Measurements from ENCODE around the gene TCEA2.
"Not testable (repeated sequence)": the region's sequence is repeated elsewhere in the genome, so short reads cannot be mapped to it uniquely, and the experiment has no call there.

TCEA2 gene

DNA sequence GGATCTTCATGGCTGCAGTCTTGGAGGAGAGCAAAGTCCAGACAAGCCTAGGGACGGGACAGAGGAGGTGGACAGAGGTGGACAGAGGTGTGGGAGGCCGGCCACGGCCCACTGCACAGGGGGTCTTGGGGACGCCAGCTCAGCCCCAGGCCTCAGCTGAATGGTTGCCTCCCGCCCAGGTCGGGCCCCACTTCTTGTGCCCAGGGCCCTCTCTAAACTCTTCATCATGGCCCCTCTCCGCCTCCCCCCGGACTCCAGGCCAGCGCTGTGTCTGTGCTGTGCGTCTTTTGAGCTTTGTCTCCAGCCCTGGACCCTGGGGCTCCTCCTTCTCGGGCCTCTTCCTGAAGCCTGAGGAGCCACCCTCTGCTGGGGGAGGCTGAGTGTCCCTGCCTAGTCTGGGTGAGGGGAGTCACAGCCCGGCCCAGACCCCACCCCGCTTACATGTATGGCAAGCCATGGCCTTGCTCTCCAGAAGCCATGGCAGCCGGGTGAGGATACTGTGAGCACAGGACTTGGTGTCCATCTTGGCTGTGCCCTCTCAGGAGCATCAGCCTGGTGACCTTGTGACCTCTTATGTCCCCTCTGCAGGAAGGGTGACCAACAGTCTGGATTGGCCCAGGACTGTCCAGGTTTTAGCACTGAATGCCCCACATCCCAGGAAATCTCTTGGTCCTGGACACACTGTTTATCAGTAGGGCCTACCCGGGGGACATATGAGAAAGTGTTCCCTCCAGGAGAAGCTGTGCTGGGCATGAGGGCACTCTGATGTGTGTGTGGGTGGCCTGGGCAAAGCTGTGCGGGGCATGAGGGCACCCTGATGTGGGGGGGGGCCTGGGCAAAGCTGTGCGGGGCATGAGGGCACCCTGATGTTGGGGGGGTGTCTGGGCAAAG, 53.8 kb downstream of the TCEA2 start:
- Histone ChIP-seq H3K4me3 (ENCODE audit: low read depth, low read length) (no peak overlapping the region), H3K9me3 (ENCODE audit: severe bottlenecking) (no peaks in the 10 kb centered on the region), H3K27me3 (ENCODE audit: insufficient read depth, low read depth, severe bottlenecking) (no peaks in the 10 kb centered on the region), H3K27ac (no peak overlapping the region), H3K36me3 (no peaks in the 10 kb centered on the region)
- DNase-seq, result no peak
- TF ChIP-seq, protein P1, sequence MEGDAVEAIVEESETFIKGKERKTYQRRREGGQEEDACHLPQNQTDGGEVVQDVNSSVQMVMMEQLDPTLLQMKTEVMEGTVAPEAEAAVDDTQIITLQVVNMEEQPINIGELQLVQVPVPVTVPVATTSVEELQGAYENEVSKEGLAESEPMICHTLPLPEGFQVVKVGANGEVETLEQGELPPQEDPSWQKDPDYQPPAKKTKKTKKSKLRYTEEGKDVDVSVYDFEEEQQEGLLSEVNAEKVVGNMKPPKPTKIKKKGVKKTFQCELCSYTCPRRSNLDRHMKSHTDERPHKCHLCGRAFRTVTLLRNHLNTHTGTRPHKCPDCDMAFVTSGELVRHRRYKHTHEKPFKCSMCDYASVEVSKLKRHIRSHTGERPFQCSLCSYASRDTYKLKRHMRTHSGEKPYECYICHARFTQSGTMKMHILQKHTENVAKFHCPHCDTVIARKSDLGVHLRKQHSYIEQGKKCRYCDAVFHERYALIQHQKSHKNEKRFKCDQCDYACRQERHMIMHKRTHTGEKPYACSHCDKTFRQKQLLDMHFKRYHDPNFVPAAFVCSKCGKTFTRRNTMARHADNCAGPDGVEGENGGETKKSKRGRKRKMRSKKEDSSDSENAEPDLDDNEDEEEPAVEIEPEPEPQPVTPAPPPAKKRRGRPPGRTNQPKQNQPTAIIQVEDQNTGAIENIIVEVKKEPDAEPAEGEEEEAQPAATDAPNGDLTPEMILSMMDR (IDR thresholded peaks at IDR 0.05; ENCODE audit: low read depth, low read length), result no peak

DNA sequence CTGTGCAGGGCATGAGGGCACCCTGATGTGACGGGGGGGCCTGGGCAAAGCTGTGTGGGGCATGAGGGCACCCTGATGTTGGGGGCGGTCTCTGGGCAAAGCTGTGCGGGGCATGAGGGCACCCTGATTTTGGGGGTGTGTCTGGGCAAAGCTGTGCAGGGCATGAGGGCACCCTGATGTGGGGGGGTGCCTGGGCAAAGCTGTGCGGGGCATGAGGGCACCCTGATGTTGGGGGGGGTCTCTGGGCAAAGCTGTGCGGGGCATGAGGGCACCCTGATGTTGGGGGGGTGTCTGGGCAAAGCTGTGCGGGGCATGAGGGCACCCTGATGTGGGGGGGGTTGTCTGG, 54.4 kb downstream of the TCEA2 start:
- H3K36me3 ChIP-seq; DNase-seq; H3K27me3 ChIP-seq (ENCODE audit: insufficient read depth, low read depth, severe bottlenecking); H3K4me3 ChIP-seq (ENCODE audit: low read depth, low read length); H3K27ac ChIP-seq; H3K9me3 ChIP-seq (ENCODE audit: severe bottlenecking): not testable (repeated sequence)

DNA sequence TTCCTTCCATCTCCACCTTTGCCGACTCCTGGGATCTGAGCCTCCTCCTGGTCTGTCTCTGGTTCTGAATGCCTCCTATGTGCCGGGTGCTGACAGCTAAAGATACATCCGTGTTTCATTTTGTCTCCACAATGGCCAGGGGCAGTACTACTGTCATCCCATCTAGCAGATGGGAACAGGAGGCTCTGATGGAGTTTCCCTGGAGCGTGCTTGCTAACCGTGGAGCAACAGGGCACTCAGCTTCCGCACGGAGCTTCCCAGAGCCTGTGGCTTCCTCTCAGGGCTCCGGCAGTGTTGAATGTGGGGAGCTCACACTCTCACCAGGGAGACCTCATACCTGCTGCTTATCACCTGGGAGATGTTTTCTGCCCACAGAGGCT, 56.3 kb downstream of the TCEA2 start:
- H3K36me3 ChIP-seq, result no peaks in the 10 kb centered on the region
- no peak overlapping the region for H3K4me3 ChIP-seq (ENCODE audit: low read depth, low read length)
- H3K27ac ChIP-seq, result no peak overlapping the region
- H3K9me3 ChIP-seq (ENCODE audit: severe bottlenecking), result no peaks in the 10 kb centered on the region
- TF ChIP-seq, protein P1 (IDR thresholded peaks at IDR 0.05; ENCODE audit: low read depth, low read length), result no peak
- DNase-seq, result no peak
- no peaks in the 10 kb centered on the region for H3K27me3 ChIP-seq (ENCODE audit: insufficient read depth, low read depth, severe bottlenecking)

DNA sequence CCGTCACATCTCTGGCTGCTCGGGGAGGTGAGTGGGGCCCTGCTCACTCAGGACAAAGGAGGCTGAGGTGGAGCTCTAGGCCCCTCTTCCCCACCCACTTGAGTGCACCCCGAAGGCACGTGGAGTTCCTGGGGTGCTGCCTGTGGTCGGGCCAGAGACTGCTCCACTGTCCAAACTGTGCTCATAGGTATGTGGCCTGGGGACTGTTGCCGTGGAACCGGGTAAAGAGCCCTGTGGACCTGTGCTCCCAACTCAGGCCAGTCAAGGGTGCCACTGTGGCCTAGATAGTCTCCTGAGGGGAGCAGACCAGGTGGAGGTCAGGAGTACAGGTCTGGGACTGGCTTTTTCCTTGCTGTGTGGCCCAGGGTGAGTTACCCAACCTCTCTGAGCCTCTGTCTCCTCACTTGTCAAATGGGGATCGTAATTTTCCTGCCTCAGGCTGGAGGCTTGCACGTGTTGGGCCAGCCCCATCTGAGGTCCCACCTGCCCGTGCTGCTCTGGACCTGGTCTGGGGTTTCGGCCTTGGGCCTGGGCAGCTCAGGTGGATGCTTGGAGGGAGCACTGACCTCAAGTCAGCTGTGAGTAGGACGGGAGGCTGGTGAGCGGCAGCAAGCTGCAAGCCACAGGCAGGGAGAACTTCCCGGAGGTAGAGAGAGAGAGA, 56.8 kb downstream of the TCEA2 start:
- DNase-seq, result no peak
- Histone ChIP-seq H3K27me3 (ENCODE audit: insufficient read depth, low read depth, severe bottlenecking) (no peaks in the 10 kb centered on the region), H3K27ac (no peak overlapping the region), H3K9me3 (ENCODE audit: severe bottlenecking) (no peaks in the 10 kb centered on the region), H3K36me3 (no peaks in the 10 kb centered on the region), H3K4me3 (ENCODE audit: low read depth, low read length) (no peak overlapping the region)
- TF ChIP-seq, protein P1 (IDR thresholded peaks at IDR 0.05; ENCODE audit: low read depth, low read length), result no peak

DNA sequence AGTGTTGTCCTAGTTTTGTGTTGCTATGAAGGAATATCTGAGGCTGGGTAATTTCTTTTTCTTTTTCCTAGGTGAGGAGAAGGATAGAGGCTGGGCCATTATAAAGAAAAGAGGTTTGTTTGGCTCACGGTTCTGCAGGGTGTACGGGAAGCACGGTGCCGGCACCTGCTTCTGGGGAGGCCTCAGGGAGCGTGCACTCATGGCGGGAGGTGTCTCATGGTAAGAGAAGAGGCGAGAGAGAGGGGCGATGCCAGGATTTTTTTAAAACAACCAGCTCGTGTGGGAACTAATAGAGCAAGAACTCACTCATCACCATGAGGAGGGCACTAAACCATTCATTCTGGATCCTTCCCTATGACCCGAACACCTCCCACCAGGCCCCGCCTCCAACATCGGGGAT, 58.6 kb downstream of the TCEA2 start:
- Histone ChIP-seq H3K36me3 (no peaks in the 10 kb centered on the region), H3K27ac (no peak overlapping the region), H3K4me3 (ENCODE audit: low read depth, low read length) (no peak overlapping the region), H3K9me3 (ENCODE audit: severe bottlenecking) (no peaks in the 10 kb centered on the region), H3K27me3 (ENCODE audit: insufficient read depth, low read depth, severe bottlenecking) (no peaks in the 10 kb centered on the region)
- DNase-seq, result no peak
- TF ChIP-seq, protein P1 (IDR thresholded peaks at IDR 0.05; ENCODE audit: low read depth, low read length), result no peak

All from WERI-Rb-1 (cell line).